D721Med (cell line): Measurements from ENCODE around the gene GPR132.

ENCODE experiments used
- DNase-seq: peaks from one replicate; pipeline ENCODE4 v3.0.0; 2011; ENCODE audit warnings: low spot score; ENCODE audit not compliant: insufficient read length
- FAIRE-seq: peaks from 2 replicates; lab custom pipeline; 2011; peaks lifted over from hg19 to GRCh38; lab: Jason Lieb, UNC
- CTCF ChIP-seq: IDR thresholded peaks from 2 replicates; pipeline ENCODE4 v1.5.1; 2012; ENCODE audit warnings: mild to moderate bottlenecking, control low read depth; ENCODE audit not compliant: insufficient read depth; ENCODE audit errors: missing control alignments

The GPR132 gene

GRCh38 chr14:105006831-105007592, 58.2 kb downstream of the GPR132 start:
- no peak for FAIRE-seq

GRCh38 chr14:105005929-105006830, 59.0 kb downstream of the GPR132 start:
- no peak for DNase-seq
- TF ChIP-seq CTCF: no peak

More at GRCh38 chr14:105006831-105007592, 58.2 kb downstream of the GPR132 start:
- TF ChIP-seq CTCF: no peak
- no peak for DNase-seq

GRCh38 chr14:105005329-105005928, 59.8 kb downstream of the GPR132 start:
- FAIRE-seq (no peak), DNase-seq (no peak)
- TF ChIP-seq CTCF: no peak

More at GRCh38 chr14:105005929-105006830, 59.0 kb downstream of the GPR132 start:
- FAIRE-seq: no peak
